Adrenal gland (tissue), 5 donors: ENCODE results near the gene STX2.

Experiments
- POLR2A ChIP-seq, 2 donors: fragments of 450-650 bp; IDR thresholded peaks; one replicate each; pipeline ENCODE4 v1.6.1; 2017; ENCODE audit warnings: antibody characterized with exemption in 2 of 2, mild to moderate bottlenecking in 2 of 2, moderate library complexity in 1 of 2
- TF ChIP-seq, protein P1 (sequence below), 6 experiments: fragments of 450-650 bp in 4 of 6; fragments of 200-600 bp in 2 of 6; sonication (generic) in 1 of 6; IDR thresholded peaks; 1 replicate in 5 of 6; 2 replicates in 1 of 6; pipeline versions ENCODE4 v1.5.1 to v1.8.0; 2016 to 2021; ENCODE audit warnings: antibody characterized with exemption in 6 of 6, mild to moderate bottlenecking in 2 of 6, moderate library complexity in 1 of 6
- donor health status: DM: no; HTN: no; CAD: no.

DNA sequence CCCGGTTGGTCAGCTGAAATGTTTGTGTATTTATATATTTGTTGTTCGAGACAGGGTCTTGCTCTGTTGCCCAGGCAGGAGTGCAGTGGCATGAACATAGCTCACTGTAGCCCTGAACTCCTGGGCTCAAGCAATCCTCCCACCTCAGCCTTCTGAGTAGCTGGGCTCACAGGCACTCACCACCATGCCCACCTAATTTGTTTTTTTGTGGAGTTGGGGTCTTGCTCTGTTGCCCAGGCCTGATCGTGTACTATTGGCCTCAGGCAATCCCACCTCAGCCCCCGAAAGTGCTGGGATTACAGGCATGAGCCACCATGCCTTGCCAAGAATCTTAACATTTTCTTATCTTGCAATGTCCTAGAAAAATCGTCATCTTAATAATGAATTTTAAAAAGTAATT lies 36.1 kb upstream of the STX2 start:
- TF ChIP-seq, protein P1, sequence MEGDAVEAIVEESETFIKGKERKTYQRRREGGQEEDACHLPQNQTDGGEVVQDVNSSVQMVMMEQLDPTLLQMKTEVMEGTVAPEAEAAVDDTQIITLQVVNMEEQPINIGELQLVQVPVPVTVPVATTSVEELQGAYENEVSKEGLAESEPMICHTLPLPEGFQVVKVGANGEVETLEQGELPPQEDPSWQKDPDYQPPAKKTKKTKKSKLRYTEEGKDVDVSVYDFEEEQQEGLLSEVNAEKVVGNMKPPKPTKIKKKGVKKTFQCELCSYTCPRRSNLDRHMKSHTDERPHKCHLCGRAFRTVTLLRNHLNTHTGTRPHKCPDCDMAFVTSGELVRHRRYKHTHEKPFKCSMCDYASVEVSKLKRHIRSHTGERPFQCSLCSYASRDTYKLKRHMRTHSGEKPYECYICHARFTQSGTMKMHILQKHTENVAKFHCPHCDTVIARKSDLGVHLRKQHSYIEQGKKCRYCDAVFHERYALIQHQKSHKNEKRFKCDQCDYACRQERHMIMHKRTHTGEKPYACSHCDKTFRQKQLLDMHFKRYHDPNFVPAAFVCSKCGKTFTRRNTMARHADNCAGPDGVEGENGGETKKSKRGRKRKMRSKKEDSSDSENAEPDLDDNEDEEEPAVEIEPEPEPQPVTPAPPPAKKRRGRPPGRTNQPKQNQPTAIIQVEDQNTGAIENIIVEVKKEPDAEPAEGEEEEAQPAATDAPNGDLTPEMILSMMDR (IDR thresholded peaks at IDR 0.05), result no peak
- no peak for TF ChIP-seq POLR2A (IDR thresholded peaks at IDR 0.05)
